WTC11 (cell line): ENCODE data around the gene CALY. TPM values are rescaled to one million over a fixed set of nuclear protein-coding genes. Genes with fewer than 3 reads are reported as not detected.

Experiments used
- ATAC-seq: fragments of 200-7000 bp; cut with Tn5 transposase; 2 replicates; pipeline ENCODE4 v1.10.0; 2021; ENCODE audit warnings: mild to moderate bottlenecking, moderate library complexity
- CTCF ChIA-PET: fragments of 300-600 bp; sonication (Branson Sonifier 250); formaldehyde crosslinking; loops from one replicate; lab custom pipeline; 2021; ENCODE audit warnings: antibody characterized with exemption; lab: Charles Lee
- POLR2A ChIA-PET: fragments of 350-600 bp; sonication (Branson Sonifier 250); formaldehyde crosslinking; loops from one replicate; lab custom pipeline; 2021; ENCODE audit warnings: antibody characterized with exemption; lab: Charles Lee
- DNase-seq: peaks from one replicate; pipeline ENCODE4 v3.0.0; 2021; ENCODE audit warnings: low spot score
- H3K27ac Mint-ChIP-seq: 2 replicates; pipeline ENCODE4 v1.8.0; 2021; ENCODE audit warnings: mixed read lengths
- H3K27me3 Mint-ChIP-seq: 2 replicates; pipeline ENCODE4 v1.8.0; 2021; ENCODE audit warnings: low read depth, mild to moderate bottlenecking, moderate library complexity, mixed read lengths
- H3K36me3 Mint-ChIP-seq: 2 replicates; pipeline ENCODE4 v1.8.0; 2021; ENCODE audit warnings: mixed read lengths
- H3K4me1 Mint-ChIP-seq: 2 replicates; pipeline ENCODE4 v1.8.0; 2022; ENCODE audit warnings: mixed read lengths
- H3K4me3 Mint-ChIP-seq: 2 replicates; pipeline ENCODE4 v1.8.0; 2021; ENCODE audit warnings: mild to moderate bottlenecking, moderate library complexity, mixed read lengths
- H3K9me3 Mint-ChIP-seq: 2 replicates; pipeline ENCODE4 v1.8.0; 2021; ENCODE audit warnings: mixed read lengths
- ESRRA ChIP-seq: sonication (generic); formaldehyde crosslinking; IDR thresholded peaks from 2 replicates; pipeline ENCODE4 v1.8.1; 2022; ENCODE audit warnings: mild to moderate bottlenecking, missing genetic modification reagents, borderline replicate concordance
- FOXJ3 ChIP-seq: sonication (generic); formaldehyde crosslinking; IDR thresholded peaks from 2 replicates; pipeline ENCODE4 v1.9.0; 2021; ENCODE audit warnings: missing genetic modification reagents, mild to moderate bottlenecking, borderline replicate concordance
- JUN ChIP-seq: sonication (generic); formaldehyde crosslinking; IDR thresholded peaks from 2 replicates; pipeline ENCODE4 v1.8.0; 2023; ENCODE audit warnings: mild to moderate bottlenecking, missing genetic modification reagents
- KAT7 ChIP-seq: sonication (generic); formaldehyde crosslinking; IDR thresholded peaks from 2 replicates; pipeline ENCODE4 v1.8.1; 2023; ENCODE audit warnings: missing genetic modification reagents, mild to moderate bottlenecking, borderline replicate concordance
- NFYB ChIP-seq: sonication (generic); formaldehyde crosslinking; conservative IDR thresholded peaks from 2 replicates; pipeline ENCODE4 v1.8.0; 2022; ENCODE audit warnings: low read depth, missing genetic modification reagents
- OVOL2 ChIP-seq: fragments of 250-450 bp; sonication (Bioruptor Pico); IDR thresholded peaks from 2 replicates; pipeline ENCODE4 v1.9.0; 2021; ENCODE audit warnings: mild to moderate bottlenecking, borderline replicate concordance
- SMAD4 ChIP-seq: sonication (generic); formaldehyde crosslinking; IDR thresholded peaks from 2 replicates; pipeline ENCODE4 v1.8.0; 2022; ENCODE audit warnings: mild to moderate bottlenecking, missing genetic modification reagents
- SP1 ChIP-seq: sonication (generic); formaldehyde crosslinking; conservative IDR thresholded peaks from 2 replicates; pipeline ENCODE4 v1.8.1; 2022; ENCODE audit warnings: missing genetic modification reagents
- TEAD1 ChIP-seq: sonication (generic); formaldehyde crosslinking; IDR thresholded peaks from 2 replicates; pipeline ENCODE4 v1.8.0; 2022; ENCODE audit warnings: mild to moderate bottlenecking, missing genetic modification reagents
- TEAD4 ChIP-seq: sonication (generic); formaldehyde crosslinking; IDR thresholded peaks from 2 replicates; pipeline ENCODE4 v1.8.0; 2022; ENCODE audit warnings: mild to moderate bottlenecking, missing genetic modification reagents
- ZBTB21 ChIP-seq: sonication (generic); formaldehyde crosslinking; IDR thresholded peaks from 2 replicates; pipeline ENCODE4 v1.8.1; 2023; ENCODE audit warnings: mild to moderate bottlenecking, missing genetic modification reagents, borderline replicate concordance
- ZNF121 ChIP-seq: sonication (generic); formaldehyde crosslinking; IDR thresholded peaks from 2 replicates; pipeline ENCODE4 v1.8.0; 2023; ENCODE audit warnings: missing genetic modification reagents
- ZNF138 ChIP-seq: sonication (generic); formaldehyde crosslinking; conservative IDR thresholded peaks from 2 replicates; pipeline ENCODE4 v1.8.1; 2022; ENCODE audit warnings: mild to moderate bottlenecking, moderate library complexity, missing genetic modification reagents
- ZNF671 ChIP-seq: fragments of 250-450 bp; sonication (Bioruptor Pico); IDR thresholded peaks from 2 replicates; pipeline ENCODE4 v1.8.0; 2021; ENCODE audit warnings: mild to moderate bottlenecking
- total RNA-seq: library from RNA; stranded (reverse); gene quantifications from 3 replicates; pipeline ENCODE4 v1.2.3, GENCODE V29; 2021
- TF ChIP-seq, protein P1 (sequence below): sonication (generic); formaldehyde crosslinking; conservative IDR thresholded peaks from 2 replicates; pipeline ENCODE4 v1.8.1; 2022; ENCODE audit warnings: mild to moderate bottlenecking, missing genetic modification reagents
- TF ChIP-seq, protein P2 (sequence below): sonication (generic); formaldehyde crosslinking; IDR thresholded peaks from 2 replicates; pipeline ENCODE4 v1.8.1; 2023; ENCODE audit warnings: mild to moderate bottlenecking, moderate library complexity, missing genetic modification reagents
- TF ChIP-seq, protein P3 (sequence below): sonication (generic); formaldehyde crosslinking; IDR thresholded peaks from 2 replicates; pipeline ENCODE4 v1.8.0; 2023; ENCODE audit warnings: mild to moderate bottlenecking, missing genetic modification reagents
- TF ChIP-seq, protein P4 (sequence below): sonication (generic); formaldehyde crosslinking; IDR thresholded peaks from 2 replicates; pipeline ENCODE4 v1.8.1; 2022; ENCODE audit warnings: mild to moderate bottlenecking, missing genetic modification reagents, moderate library complexity, borderline replicate concordance
- TF ChIP-seq, protein P5 (sequence below): sonication (generic); formaldehyde crosslinking; IDR thresholded peaks from 2 replicates; pipeline ENCODE4 v1.8.0; 2022; ENCODE audit warnings: mild to moderate bottlenecking, missing genetic modification reagents
- TF ChIP-seq, protein P6 (sequence below): sonication (generic); formaldehyde crosslinking; IDR thresholded peaks from 2 replicates; pipeline ENCODE4 v1.8.0; 2023; ENCODE audit warnings: missing genetic modification reagents
- TF ChIP-seq, protein P7 (sequence below): fragments of 250-450 bp; sonication (Bioruptor Pico); conservative IDR thresholded peaks from 2 replicates; pipeline ENCODE4 v1.9.0; 2021; ENCODE audit warnings: mild to moderate bottlenecking
- TF ChIP-seq, protein P8 (sequence below): sonication (generic); formaldehyde crosslinking; IDR thresholded peaks from 2 replicates; pipeline ENCODE4 v1.8.0; 2022; ENCODE audit warnings: mild to moderate bottlenecking, missing genetic modification reagents

Gene CALY
- total RNA-seq, 1 experiment from 2014 or later, result 0.63 TPM

DNA sequence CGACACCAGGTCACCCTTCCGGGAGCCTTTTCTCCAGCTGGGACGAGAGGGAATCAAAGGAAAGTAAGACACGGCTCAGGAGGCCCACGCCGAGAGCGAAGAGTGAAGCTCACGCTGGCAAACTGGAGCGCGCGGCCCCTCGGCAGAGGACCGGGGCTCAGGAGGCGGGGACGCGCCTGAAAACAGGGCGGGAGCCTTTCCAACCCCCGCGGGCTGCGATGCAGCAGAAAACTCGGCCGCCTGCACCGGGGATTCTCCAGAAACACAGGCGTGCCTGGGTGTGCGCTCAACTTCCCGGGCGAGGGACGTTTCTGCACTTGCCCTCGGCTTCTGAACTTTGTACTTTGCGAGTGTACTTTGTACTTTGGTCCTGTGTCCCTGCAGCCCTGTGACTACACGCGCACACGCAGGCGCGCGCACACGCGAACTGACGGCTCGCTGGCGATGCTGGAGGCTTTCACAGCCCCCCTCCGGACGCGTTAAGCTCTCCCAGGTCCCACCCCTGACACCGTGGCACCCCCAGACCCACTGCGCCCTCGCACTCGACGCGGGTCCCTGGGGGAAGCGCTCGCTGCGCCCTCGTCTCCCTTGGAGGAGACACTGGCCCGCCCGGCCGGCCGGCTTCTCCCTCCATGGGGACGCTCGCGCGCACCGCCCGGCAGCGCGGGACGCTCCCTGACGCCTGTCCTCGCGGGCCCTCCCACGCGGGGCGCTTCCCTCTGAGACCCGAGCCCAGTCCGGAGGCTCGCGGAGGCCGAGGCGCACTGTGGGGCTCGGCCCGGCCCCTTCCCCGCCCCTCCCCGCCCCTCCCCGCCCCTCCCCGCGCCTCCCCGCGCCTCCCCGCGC, 41.8 kb upstream of the CALY start (continued):
- TF ChIP-seq, protein P1, sequence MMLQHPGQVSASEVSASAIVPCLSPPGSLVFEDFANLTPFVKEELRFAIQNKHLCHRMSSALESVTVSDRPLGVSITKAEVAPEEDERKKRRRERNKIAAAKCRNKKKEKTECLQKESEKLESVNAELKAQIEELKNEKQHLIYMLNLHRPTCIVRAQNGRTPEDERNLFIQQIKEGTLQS (CRISPR knock-in tag), result no peak
- TF ChIP-seq ESRRA (CRISPR knock-in tag) (no peak), SMAD4 (CRISPR knock-in tag) (no peak), SP1 (CRISPR knock-in tag) (peak; percentile 50; the same call in 1 of the 2 replicates), ZBTB21 (CRISPR knock-in tag) (0 out of 2 replicates have a peak, but pooled peaks have one; percentile 22), ZNF138 (CRISPR knock-in tag) (0 out of 2 replicates have a peak, but pooled peaks have one; percentile 46)
- TF ChIP-seq, protein P2, sequence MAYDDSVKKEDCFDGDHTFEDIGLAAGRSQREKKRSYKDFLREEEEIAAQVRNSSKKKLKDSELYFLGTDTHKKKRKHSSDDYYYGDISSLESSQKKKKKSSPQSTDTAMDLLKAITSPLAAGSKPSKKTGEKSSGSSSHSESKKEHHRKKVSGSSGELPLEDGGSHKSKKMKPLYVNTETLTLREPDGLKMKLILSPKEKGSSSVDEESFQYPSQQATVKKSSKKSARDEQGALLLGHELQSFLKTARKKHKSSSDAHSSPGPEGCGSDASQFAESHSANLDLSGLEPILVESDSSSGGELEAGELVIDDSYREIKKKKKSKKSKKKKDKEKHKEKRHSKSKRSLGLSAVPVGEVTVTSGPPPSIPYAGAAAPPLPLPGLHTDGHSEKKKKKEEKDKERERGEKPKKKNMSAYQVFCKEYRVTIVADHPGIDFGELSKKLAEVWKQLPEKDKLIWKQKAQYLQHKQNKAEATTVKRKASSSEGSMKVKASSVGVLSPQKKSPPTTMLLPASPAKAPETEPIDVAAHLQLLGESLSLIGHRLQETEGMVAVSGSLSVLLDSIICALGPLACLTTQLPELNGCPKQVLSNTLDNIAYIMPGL (CRISPR knock-in tag), result no peak
- TF ChIP-seq, protein P3, sequence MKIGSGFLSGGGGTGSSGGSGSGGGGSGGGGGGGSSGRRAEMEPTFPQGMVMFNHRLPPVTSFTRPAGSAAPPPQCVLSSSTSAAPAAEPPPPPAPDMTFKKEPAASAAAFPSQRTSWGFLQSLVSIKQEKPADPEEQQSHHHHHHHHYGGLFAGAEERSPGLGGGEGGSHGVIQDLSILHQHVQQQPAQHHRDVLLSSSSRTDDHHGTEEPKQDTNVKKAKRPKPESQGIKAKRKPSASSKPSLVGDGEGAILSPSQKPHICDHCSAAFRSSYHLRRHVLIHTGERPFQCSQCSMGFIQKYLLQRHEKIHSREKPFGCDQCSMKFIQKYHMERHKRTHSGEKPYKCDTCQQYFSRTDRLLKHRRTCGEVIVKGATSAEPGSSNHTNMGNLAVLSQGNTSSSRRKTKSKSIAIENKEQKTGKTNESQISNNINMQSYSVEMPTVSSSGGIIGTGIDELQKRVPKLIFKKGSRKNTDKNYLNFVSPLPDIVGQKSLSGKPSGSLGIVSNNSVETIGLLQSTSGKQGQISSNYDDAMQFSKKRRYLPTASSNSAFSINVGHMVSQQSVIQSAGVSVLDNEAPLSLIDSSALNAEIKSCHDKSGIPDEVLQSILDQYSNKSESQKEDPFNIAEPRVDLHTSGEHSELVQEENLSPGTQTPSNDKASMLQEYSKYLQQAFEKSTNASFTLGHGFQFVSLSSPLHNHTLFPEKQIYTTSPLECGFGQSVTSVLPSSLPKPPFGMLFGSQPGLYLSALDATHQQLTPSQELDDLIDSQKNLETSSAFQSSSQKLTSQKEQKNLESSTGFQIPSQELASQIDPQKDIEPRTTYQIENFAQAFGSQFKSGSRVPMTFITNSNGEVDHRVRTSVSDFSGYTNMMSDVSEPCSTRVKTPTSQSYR (CRISPR knock-in tag), result no peak

DNA sequence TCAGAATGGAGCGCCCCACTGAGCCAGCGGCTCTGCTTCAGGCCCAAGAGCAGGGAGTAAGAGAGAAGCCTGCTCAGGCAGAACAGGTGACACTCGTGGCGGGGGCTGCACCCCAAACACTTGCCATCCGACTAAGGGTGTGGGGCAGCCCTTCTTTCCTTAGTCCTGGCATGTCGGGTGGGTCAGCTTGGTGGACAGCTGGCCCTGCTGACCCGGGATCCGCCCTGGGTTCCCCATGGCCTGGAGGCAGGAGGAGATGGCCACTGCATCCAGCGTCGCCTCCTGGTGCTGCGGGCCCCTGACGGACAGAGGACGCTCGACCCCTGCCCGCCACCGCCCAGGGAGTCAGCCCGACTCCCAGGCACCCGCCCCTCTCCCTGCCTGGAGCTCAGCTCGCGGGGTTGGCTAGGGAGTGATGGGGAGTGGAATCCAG, 41.1 kb upstream of the CALY start:
- ChIA-PET CTCF (interaction anchor here (1.3 to 1.8 kb wide), 4 partner anchors 26 to 70 kb away, joined by 3 to 6 read pairs (median 4); no protein-coding TSS in a partner anchor), POLR2A (interaction anchor here (2.8 kb wide), 1 partner anchor 20 kb away, joined by 9 read pairs; the partner anchor contains the start of gene FUOM)
- no peaks in the 10 kb centered on the region for H3K4me1 Mint-ChIP-seq
- ATAC-seq (peak; percentile 1), DNase-seq (peak; percentile 41)
- peak overlapping the region; percentile 72 for H3K4me3 Mint-ChIP-seq
- no peak overlapping the region for H3K27ac Mint-ChIP-seq
- peaks cover 70% of the 10 kb centered on the region for H3K27me3 Mint-ChIP-seq
- H3K9me3 Mint-ChIP-seq, result no peaks in the 10 kb centered on the region
- H3K36me3 Mint-ChIP-seq, result no peaks in the 10 kb centered on the region
- TF ChIP-seq ZNF121 (CRISPR knock-in tag), result no peak
- TF ChIP-seq, protein P4, sequence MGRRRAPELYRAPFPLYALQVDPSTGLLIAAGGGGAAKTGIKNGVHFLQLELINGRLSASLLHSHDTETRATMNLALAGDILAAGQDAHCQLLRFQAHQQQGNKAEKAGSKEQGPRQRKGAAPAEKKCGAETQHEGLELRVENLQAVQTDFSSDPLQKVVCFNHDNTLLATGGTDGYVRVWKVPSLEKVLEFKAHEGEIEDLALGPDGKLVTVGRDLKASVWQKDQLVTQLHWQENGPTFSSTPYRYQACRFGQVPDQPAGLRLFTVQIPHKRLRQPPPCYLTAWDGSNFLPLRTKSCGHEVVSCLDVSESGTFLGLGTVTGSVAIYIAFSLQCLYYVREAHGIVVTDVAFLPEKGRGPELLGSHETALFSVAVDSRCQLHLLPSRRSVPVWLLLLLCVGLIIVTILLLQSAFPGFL (CRISPR knock-in tag), result no peak
- TF ChIP-seq, protein P5, sequence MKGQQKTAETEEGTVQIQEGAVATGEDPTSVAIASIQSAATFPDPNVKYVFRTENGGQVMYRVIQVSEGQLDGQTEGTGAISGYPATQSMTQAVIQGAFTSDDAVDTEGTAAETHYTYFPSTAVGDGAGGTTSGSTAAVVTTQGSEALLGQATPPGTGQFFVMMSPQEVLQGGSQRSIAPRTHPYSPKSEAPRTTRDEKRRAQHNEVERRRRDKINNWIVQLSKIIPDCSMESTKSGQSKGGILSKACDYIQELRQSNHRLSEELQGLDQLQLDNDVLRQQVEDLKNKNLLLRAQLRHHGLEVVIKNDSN (CRISPR knock-in tag), result no peak
- TF ChIP-seq ZNF671 (CRISPR knock-in tag), result no peak
- TF ChIP-seq JUN, result no peak
- TF ChIP-seq ZBTB21 (CRISPR knock-in tag), result no peak
- TF ChIP-seq TEAD4, result no peak
- TF ChIP-seq TEAD1 (CRISPR knock-in tag), result no peak
- TF ChIP-seq KAT7 (CRISPR knock-in tag), result no peak
- TF ChIP-seq OVOL2 (CRISPR knock-in tag), result no peak
- no peak for TF ChIP-seq NFYB
- no peak for TF ChIP-seq FOXJ3 (CRISPR knock-in tag)
- TF ChIP-seq, protein P6, sequence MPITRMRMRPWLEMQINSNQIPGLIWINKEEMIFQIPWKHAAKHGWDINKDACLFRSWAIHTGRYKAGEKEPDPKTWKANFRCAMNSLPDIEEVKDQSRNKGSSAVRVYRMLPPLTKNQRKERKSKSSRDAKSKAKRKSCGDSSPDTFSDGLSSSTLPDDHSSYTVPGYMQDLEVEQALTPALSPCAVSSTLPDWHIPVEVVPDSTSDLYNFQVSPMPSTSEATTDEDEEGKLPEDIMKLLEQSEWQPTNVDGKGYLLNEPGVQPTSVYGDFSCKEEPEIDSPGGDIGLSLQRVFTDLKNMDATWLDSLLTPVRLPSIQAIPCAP (CRISPR knock-in tag), result no peak
- TF ChIP-seq, protein P7, sequence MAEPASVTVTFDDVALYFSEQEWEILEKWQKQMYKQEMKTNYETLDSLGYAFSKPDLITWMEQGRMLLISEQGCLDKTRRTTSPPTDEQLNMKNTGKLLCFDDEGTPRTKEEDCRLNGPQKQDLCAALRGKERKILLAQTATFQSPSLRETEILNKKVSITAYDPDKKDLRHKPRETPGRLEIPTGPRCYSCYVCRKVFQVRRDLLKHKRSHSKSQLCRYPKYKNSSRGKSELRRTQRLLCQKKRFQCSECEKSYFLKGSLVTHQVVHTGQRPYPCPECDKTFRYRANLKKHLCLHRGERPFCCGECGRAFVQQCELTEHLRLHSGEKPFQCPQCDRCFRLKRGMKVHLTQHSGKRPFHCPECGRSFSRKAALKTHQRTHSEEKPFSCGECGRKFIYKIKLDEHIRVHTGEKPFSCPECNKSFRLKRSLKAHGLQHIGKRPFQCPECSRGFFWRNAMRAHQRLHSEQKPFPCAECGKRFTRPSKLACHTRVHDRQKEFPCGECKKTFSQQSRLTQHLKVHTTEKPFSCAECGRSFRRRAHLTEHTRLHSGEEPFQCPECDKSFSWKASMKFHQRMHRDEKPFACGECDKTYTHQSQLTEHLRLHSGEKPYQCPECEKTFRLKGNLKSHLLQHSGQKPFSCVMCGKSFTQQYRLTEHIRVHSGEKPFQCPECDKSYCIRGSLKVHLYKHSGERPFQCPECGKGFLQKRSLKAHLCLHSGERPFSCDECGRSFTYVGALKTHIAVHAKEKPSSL (CRISPR knock-in tag), result no peak
- TF ChIP-seq, protein P8, sequence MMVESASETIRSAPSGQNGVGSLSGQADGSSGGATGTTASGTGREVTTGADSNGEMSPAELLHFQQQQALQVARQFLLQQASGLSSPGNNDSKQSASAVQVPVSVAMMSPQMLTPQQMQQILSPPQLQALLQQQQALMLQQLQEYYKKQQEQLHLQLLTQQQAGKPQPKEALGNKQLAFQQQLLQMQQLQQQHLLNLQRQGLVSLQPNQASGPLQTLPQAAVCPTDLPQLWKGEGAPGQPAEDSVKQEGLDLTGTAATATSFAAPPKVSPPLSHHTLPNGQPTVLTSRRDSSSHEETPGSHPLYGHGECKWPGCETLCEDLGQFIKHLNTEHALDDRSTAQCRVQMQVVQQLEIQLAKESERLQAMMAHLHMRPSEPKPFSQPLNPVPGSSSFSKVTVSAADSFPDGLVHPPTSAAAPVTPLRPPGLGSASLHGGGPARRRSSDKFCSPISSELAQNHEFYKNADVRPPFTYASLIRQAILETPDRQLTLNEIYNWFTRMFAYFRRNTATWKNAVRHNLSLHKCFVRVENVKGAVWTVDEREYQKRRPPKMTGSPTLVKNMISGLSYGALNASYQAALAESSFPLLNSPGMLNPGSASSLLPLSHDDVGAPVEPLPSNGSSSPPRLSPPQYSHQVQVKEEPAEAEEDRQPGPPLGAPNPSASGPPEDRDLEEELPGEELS, result no peak
